ACC112 (cell line): ENCODE measurements around the gene MAP3K5.
A peak's percentile ranks its signal among the peaks of the same experiment; 100 is the strongest.

Source experiments
- H2AFZ ChIP-seq: fragments of 200-600 bp; sonication (generic); one replicate; pipeline ENCODE4 v1.6.0; 2017; ENCODE audit warnings: antibody characterized with exemption, low read length; ENCODE audit not compliant: unreplicated experiment
- H3K27ac ChIP-seq: fragments of 200-600 bp; sonication (generic); 2 replicates; pipeline ENCODE4 v1.5.1; 2014; ENCODE audit warnings: low read depth, mild to moderate bottlenecking, antibody characterized with exemption, low read length, moderate library complexity
- H3K27me3 ChIP-seq: fragments of 200-600 bp; sonication (generic); 2 replicates; pipeline ENCODE4 v1.6.1; 2014; ENCODE audit warnings: mild to moderate bottlenecking, antibody characterized with exemption, low read length, moderate library complexity, mixed read lengths; ENCODE audit not compliant: insufficient read depth
- H3K36me3 ChIP-seq: fragments of 200-600 bp; sonication (generic); 2 replicates; pipeline ENCODE4 v1.6.1; 2016; ENCODE audit warnings: mild to moderate bottlenecking, antibody characterized with exemption, low read length, moderate library complexity, mixed read lengths; ENCODE audit not compliant: insufficient read depth
- H3K4me1 ChIP-seq: fragments of 200-600 bp; sonication (generic); one replicate; pipeline ENCODE4 v1.6.1; 2016; ENCODE audit warnings: low read length, mixed read lengths; ENCODE audit not compliant: insufficient read depth, unreplicated experiment, control insufficient read depth
- H3K4me3 ChIP-seq: fragments of 200-600 bp; sonication (generic); 2 replicates; pipeline ENCODE4 v1.5.1; 2014; ENCODE audit warnings: mild to moderate bottlenecking, low read depth, low read length
- H3K79me2 ChIP-seq: fragments of 200-600 bp; sonication (generic); one replicate; pipeline ENCODE4 v1.6.0; 2016; ENCODE audit warnings: low read length; ENCODE audit not compliant: control insufficient read depth, unreplicated experiment, insufficient read depth

MAP3K5 gene

DNA sequence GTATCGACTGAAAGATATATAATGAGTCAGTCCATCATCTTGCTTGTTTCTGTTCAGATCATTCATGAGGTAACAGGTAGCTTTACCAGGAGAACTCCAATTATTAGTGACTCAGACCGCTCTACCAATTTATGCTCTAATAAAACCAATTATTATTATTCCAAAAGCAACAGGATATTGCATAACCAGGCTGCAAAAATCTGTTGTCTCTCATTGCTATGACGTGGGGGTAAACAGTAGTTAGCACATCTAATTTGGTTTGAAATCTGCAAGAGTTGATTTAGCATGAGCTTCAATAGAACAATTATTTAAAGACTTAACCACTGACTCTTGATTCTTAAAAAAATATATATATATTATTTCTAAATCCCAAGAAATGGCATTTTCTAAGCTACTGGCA lies 151.1 kb downstream of the MAP3K5 start:
- Histone ChIP-seq H3K36me3 (0 out of 2 replicates have a peak, but pooled peaks cover 5% of the 10 kb centered on the region), H3K4me1 (peaks cover 15% of the 10 kb centered on the region), H3K27ac (peak overlapping the region; percentile 7; the same call in 1 of the 2 replicates), H2AFZ (no peak overlapping the region), H3K79me2 (no peaks in the 10 kb centered on the region), H3K27me3 (no peaks in the 10 kb centered on the region), H3K4me3 (no peak overlapping the region)

DNA sequence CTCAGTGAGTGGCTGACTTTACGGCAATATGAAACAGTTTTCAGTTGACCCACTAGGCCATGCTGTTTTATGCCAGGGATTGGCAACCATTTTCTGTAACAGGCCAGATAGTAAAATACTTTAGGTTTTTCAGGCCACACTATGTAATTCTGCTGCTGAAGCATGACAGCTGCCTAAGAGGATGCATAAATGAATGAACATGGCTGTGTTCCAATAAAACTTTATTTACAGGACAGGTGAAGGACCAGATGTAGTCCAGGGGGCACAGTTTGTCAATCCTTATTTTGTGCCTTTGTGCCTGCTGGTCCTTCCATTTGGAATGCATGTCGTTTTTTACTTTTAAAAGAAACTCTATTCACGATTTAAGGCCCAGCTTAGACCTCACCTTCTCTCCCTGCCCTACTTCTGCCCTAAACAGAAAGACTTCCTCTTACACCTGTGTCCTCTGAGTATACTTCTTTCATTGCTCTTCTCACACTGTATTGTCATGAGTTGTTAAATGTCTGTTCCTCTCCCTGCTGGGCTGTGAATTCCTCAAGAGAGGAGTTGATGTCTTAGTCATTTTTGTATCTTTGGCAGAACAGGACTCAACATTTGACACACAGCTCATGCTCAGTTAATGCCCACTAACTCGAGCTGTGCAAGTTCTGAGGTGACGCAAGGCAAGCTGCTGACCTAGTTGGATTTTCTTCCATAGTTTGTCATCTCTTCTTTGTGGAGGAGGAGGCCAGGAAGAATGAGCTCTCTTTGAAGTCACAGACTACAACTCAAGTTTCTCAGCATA lies 152.0 kb downstream of the MAP3K5 start:
- Histone ChIP-seq H3K36me3 (0 out of 2 replicates have a peak, but pooled peaks cover 5% of the 10 kb centered on the region), H3K27ac (peak overlapping the region; percentile 7; the same call in 1 of the 2 replicates), H2AFZ (no peak overlapping the region)

DNA sequence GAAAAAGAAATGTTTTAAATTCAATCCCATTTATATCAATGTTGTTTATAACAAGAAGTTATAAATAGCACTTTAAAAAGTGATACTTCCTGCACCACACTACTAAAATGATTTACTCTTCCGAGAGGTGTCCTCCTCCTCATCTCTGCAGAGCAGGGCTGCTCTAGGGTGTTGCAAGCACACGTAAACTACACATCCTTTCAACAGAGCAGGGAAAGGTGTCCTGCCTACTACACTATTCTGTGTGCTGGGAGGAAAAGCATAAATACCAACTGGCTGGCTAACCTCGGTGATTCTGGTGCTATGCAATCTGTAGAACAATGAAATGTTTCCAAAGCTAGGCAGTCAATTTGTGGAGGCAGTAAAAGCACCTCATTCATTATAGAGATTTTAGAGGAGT lies 152.6 kb downstream of the MAP3K5 start:
- no peaks in the 10 kb centered on the region for H3K27me3 ChIP-seq
- 0 out of 2 replicates have a peak, but pooled peaks cover 5% of the 10 kb centered on the region for H3K36me3 ChIP-seq
- no peak overlapping the region for H2AFZ ChIP-seq
- peaks cover 10% of the 10 kb centered on the region for H3K4me1 ChIP-seq
- H3K79me2 ChIP-seq, result no peaks in the 10 kb centered on the region
- H3K4me3 ChIP-seq, result no peak overlapping the region
- no peak overlapping the region for H3K27ac ChIP-seq

More for the DNA sequence above, 152.0 kb downstream of the MAP3K5 start:
- H3K4me3 ChIP-seq, result no peak overlapping the region
- H3K4me1 ChIP-seq, result peaks cover 10% of the 10 kb centered on the region
- H3K27me3 ChIP-seq, result no peaks in the 10 kb centered on the region
- no peaks in the 10 kb centered on the region for H3K79me2 ChIP-seq

DNA sequence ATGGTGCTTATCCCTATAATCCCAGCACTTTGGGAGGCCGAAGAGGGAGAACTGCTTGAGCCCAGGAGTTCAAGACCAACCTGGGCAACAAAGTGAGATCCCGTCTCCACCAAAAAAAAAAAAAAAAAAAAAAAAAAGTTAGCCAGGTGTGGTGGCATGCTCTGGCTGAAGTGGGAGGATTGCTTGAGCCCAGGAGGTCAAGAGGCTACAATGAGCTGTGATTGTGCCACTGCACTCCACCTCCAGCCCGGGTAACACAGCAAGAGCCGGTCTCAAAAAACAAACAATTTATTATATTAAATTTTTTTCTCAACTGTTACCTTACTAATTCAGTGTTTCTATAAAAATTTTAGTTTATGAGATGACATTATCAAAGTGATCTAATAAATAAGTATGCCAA lies 156.7 kb downstream of the MAP3K5 start:
- Histone ChIP-seq H3K4me3 (no peak overlapping the region), H2AFZ (no peak overlapping the region), H3K27me3 (no peaks in the 10 kb centered on the region), H3K27ac (no peak overlapping the region), H3K4me1 (peaks cover 3% of the 10 kb centered on the region), H3K36me3 (0 out of 2 replicates have a peak, but pooled peaks cover 5% of the 10 kb centered on the region), H3K79me2 (no peaks in the 10 kb centered on the region)

DNA sequence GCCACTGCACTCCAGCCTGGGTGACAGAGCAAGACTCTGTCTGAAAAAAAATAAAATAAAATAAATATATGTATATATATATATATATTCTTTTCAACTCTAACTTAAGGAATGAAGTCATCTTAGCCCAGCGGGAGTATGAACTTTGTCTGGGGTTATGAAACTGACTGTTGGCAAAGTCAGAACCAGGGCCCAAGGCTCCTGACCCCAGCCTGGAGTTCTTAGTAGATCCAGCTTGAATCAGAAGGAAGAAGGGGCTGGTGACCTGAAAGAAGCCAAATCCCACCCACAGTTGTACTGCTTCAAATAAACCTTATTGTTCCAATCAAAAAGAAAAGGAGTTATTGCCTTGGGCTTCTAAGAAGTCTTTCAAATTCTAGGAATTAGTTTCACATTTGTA lies 158.9 kb downstream of the MAP3K5 start:
- Histone ChIP-seq H3K4me3 (no peak overlapping the region), H3K4me1 (peaks cover 2% of the 10 kb centered on the region), H3K27me3 (no peaks in the 10 kb centered on the region), H2AFZ (no peak overlapping the region), H3K27ac (no peak overlapping the region), H3K79me2 (no peaks in the 10 kb centered on the region), H3K36me3 (peaks cover 5% of the 10 kb centered on the region; the same call in 1 of the 2 replicates)

DNA sequence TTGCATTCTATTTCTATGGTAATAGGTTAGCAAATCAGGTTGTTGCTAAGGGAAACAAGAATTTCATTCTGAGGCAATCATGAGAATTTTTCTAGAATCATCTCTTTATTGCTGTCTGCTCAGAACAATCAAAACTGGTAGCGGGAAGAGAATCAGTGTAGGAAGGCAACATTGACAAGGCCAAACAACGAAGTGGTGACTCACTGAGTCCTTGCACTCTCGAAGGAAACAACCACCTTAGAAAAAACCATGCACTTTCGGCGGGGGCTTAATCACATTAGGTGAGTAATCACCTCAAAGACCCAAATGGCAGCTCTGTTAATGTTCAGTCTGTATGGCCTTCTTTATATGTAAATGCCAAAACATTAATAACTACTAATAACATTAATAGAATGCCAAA lies 163.3 kb downstream of the MAP3K5 start:
- Histone ChIP-seq H3K27ac (no peak overlapping the region), H3K27me3 (no peaks in the 10 kb centered on the region), H3K36me3 (no peaks in the 10 kb centered on the region; the same call in 1 of the 2 replicates), H2AFZ (no peak overlapping the region), H3K79me2 (no peaks in the 10 kb centered on the region), H3K4me1 (peaks cover 12% of the 10 kb centered on the region), H3K4me3 (no peak overlapping the region)

DNA sequence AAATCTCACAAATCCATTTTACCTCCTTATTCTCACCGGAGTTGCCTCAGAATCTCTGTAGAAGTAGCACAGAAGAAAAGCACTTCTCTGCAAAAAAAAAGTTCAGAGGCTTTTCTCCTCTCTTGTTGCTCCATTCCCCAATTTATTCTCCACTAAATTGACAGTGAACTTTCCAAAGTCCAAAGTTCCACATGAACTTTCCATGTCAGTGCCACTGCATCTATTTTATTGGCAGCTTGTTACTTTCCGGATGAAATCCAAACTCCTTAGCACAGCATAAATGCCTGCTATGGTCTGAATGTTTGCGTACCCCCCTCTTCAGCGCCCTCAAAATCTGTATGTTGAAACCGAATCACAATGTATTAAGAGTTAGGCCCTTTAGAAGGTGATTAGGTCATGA lies 165.1 kb downstream of the MAP3K5 start:
- Histone ChIP-seq H3K4me1 (peaks cover 10% of the 10 kb centered on the region), H2AFZ (no peak overlapping the region), H3K27ac (no peak overlapping the region), H3K27me3 (no peaks in the 10 kb centered on the region), H3K4me3 (no peak overlapping the region), H3K79me2 (no peaks in the 10 kb centered on the region), H3K36me3 (no peaks in the 10 kb centered on the region; the same call in 1 of the 2 replicates)

DNA sequence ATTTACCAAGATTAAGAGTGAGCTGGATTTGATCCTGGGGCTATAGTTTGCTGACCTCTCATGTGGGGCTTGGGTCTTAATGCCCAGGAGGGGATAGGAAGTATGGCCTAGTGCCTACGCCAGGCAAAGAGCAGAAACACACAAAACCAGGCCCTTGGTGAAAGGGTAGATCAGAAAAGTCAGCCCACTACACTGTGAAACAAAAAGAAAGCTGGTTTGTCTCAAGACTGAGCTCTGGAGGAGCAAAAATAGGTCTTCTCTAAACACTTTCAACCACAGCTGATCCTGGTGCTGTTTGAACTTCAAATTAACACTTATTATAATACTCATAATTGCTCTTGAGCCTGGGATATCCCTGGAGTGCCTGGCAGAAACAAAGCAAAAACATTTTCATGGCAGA lies 167.0 kb downstream of the MAP3K5 start:
- no peaks in the 10 kb centered on the region for H3K27me3 ChIP-seq
- H3K36me3 ChIP-seq, result no peaks in the 10 kb centered on the region; the same call in 1 of the 2 replicates
- H3K4me1 ChIP-seq, result peaks cover 10% of the 10 kb centered on the region
- no peak overlapping the region for H3K27ac ChIP-seq
- H2AFZ ChIP-seq, result no peak overlapping the region
- no peaks in the 10 kb centered on the region for H3K79me2 ChIP-seq
- no peak overlapping the region for H3K4me3 ChIP-seq

DNA sequence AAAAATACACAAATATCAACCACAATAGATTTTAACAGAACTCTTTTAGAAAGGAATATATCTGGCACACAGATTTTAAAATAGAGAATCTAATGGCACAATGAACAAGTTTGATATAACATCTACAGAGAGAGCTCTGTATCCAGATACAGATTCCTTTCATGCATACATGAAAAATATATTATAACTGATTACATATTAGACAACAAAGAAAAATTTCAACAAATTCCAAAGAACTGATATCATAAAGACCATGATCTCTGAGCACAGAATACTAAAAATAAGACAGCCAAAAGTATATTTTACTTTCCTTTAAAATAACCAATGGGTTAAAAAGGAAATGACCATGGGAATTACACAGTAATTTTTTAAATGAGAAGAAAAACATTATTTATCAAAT lies 167.9 kb downstream of the MAP3K5 start:
- Histone ChIP-seq H3K27me3 (no peaks in the 10 kb centered on the region), H3K79me2 (no peaks in the 10 kb centered on the region), H2AFZ (no peak overlapping the region), H3K27ac (peak overlapping the region; percentile 8), H3K4me3 (no peak overlapping the region), H3K4me1 (peaks cover 10% of the 10 kb centered on the region), H3K36me3 (no peaks in the 10 kb centered on the region; the same call in 1 of the 2 replicates)

DNA sequence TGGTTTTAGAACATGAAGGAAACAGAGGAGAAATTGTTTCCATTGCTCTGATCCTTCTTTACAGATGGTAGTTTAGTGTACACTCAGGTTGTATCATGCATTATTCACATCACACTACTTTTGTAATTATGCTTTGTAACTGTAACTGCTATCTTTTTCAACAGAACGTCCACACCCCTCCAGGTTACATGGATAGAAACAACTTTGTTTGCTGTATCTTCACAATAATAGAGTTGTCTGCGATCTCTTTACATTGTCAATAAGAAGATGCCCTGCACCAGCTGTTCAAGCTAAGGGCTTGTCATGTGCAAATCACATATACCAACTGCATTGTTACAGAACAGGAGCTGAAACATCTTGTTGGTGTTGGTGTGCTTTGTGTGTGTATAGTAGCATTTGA lies 174.2 kb downstream of the MAP3K5 start:
- Histone ChIP-seq H3K36me3 (no peaks in the 10 kb centered on the region), H3K79me2 (no peaks in the 10 kb centered on the region), H3K27ac (no peak overlapping the region)

DNA sequence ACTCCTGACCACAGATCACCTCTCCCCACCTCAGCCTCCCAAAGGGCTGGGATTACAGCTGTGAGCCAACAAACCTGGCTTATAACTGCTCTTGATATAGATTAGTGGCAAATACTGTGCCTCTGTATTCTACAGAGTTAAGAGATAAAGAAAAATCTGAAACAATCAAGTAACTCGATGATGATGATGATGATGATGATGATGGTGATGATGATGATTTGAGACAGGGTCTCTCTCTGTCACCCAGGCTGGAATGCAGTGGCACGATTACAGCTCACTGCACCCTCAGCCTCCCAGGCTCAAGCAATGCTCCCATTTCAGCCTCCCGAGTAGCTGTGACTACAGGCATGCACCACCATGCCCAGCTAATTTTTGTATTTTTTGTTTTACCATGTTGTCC lies 175.8 kb downstream of the MAP3K5 start:
- no peak overlapping the region for H2AFZ ChIP-seq
- no peak overlapping the region for H3K27ac ChIP-seq
- H3K4me1 ChIP-seq, result peaks cover 29% of the 10 kb centered on the region
- no peak overlapping the region for H3K4me3 ChIP-seq
- no peaks in the 10 kb centered on the region for H3K27me3 ChIP-seq
- H3K36me3 ChIP-seq, result no peaks in the 10 kb centered on the region
- H3K79me2 ChIP-seq, result no peaks in the 10 kb centered on the region

More for the DNA sequence above, 174.2 kb downstream of the MAP3K5 start:
- H3K4me1 ChIP-seq, result peaks cover 18% of the 10 kb centered on the region
- H3K4me3 ChIP-seq, result no peak overlapping the region
- no peaks in the 10 kb centered on the region for H3K27me3 ChIP-seq
- H2AFZ ChIP-seq, result no peak overlapping the region
